ENCODE measurements around the gene GSTM1.

The GSTM1 gene

DNA sequence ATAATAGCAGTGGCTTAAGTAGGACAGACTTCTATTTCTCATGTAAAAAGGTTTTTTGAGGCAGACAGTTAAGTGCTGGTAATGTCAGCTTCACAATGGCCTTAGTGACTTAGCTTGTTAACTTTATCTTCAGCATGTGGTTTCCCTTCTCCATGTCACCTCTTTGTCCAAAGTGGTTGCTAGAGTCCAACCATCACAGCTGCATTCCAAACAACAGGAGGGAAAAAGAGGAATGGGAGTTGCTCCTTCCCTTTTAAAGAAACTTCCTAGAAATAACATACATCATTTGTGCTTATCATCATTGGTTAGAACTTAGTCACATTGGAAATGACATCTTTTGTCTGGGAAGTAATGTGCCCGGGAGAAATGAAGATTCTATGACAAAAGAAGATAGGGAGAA, 34.4 kb downstream of the GSTM1 start:
- Histone ChIP-seq H3K4me1 (ENCODE audit: insufficient read depth, low read length, poor library complexity, severe bottlenecking) (peaks cover 6% of the 10 kb centered on the region), H3K9me2 (replicated peaks; ENCODE audit: low read depth, low read length) (no peaks in the 10 kb centered on the region), H3K9me3 (ENCODE audit: insufficient read depth, low read depth, low read length) (no peaks in the 10 kb centered on the region), H3K27me3 (ENCODE audit: insufficient read depth, low read length, poor library complexity, severe bottlenecking) (no peaks in the 10 kb centered on the region), H4K20me1 (ENCODE audit: insufficient read depth, low read length, poor library complexity, severe bottlenecking) (no peaks in the 10 kb centered on the region), H3K79me2 (ENCODE audit: insufficient read depth, low read length) (no peaks in the 10 kb centered on the region), H3K4me3 (ENCODE audit: low read length, poor library complexity, severe bottlenecking) (no peak overlapping the region), H3F3A (ENCODE audit: low read depth) (no peaks in the 10 kb centered on the region), H3K9ac (ENCODE audit: low read depth, low read length, poor library complexity, severe bottlenecking) (no peak overlapping the region), H3K36me3 (ENCODE audit: insufficient read depth, low read length) (no peaks in the 10 kb centered on the region), H3K4me2 (ENCODE audit: low read depth, low read length, poor library complexity, severe bottlenecking) (no peak overlapping the region), H2AFZ (ENCODE audit: low read length) (no peak overlapping the region)
- TF ChIP-seq, protein P1, sequence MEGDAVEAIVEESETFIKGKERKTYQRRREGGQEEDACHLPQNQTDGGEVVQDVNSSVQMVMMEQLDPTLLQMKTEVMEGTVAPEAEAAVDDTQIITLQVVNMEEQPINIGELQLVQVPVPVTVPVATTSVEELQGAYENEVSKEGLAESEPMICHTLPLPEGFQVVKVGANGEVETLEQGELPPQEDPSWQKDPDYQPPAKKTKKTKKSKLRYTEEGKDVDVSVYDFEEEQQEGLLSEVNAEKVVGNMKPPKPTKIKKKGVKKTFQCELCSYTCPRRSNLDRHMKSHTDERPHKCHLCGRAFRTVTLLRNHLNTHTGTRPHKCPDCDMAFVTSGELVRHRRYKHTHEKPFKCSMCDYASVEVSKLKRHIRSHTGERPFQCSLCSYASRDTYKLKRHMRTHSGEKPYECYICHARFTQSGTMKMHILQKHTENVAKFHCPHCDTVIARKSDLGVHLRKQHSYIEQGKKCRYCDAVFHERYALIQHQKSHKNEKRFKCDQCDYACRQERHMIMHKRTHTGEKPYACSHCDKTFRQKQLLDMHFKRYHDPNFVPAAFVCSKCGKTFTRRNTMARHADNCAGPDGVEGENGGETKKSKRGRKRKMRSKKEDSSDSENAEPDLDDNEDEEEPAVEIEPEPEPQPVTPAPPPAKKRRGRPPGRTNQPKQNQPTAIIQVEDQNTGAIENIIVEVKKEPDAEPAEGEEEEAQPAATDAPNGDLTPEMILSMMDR (conservative IDR thresholded peaks at IDR 0.05; ENCODE audit: low read length), result no peak
- no peak for TF ChIP-seq EZH2phosphoT487 (IDR thresholded peaks at IDR 0.05; ENCODE audit: borderline replicate concordance)

DNA sequence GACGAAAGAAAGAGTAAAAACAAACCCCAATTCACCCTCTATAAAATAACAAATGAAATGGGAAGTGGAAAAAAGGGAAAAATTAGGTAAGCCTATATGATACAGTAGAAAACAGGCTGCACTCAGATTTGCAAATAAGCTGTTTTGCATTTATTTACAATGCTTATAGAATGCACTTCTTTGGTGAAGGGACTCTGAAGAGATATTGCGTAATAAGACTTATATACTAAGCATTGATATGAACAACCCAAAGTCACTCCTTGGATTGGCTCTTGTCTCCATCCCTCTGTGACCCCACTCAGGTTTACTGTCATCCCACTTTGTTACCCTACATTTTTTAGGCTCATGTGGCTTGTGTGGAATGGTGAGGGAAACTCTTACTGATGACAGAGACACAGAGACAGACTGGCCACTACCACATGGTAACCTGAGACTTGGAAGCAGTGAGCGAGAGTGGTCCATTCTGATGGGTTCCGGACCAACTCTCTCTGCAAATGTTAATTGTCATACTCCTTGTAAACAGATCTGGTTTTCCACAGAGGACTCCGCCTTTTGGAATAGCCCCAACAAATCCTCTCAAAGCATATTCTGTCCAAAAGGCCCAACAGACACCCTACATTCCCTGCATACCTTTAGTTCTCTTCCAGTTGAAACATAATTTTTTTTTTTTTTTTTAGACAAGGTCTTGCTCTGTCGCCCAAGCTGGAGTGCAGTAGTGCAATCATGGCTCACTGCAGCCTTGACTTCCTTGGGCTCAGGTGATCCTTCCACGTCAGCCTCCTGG, 35.5 kb downstream of the GSTM1 start:
- no peaks in the 10 kb centered on the region for H3K9me2 ChIP-seq (replicated peaks; ENCODE audit: low read depth, low read length)
- no peaks in the 10 kb centered on the region for H3F3A ChIP-seq (ENCODE audit: low read depth)
- H3K36me3 ChIP-seq (ENCODE audit: insufficient read depth, low read length), result no peaks in the 10 kb centered on the region
- H2AFZ ChIP-seq (ENCODE audit: low read length), result no peak overlapping the region
- no peak overlapping the region for H3K9ac ChIP-seq (ENCODE audit: low read depth, low read length, poor library complexity, severe bottlenecking)
- H3K4me1 ChIP-seq (ENCODE audit: insufficient read depth, low read length, poor library complexity, severe bottlenecking), result peaks cover 6% of the 10 kb centered on the region
- H3K4me2 ChIP-seq (ENCODE audit: low read depth, low read length, poor library complexity, severe bottlenecking), result no peak overlapping the region
- TF ChIP-seq, protein P1 (conservative IDR thresholded peaks at IDR 0.05; ENCODE audit: low read length), result no peak
- TF ChIP-seq EZH2phosphoT487 (IDR thresholded peaks at IDR 0.05; ENCODE audit: borderline replicate concordance), result no peak
- H3K9me3 ChIP-seq (ENCODE audit: insufficient read depth, low read depth, low read length), result no peaks in the 10 kb centered on the region
- H3K79me2 ChIP-seq (ENCODE audit: insufficient read depth, low read length), result no peaks in the 10 kb centered on the region
- H4K20me1 ChIP-seq (ENCODE audit: insufficient read depth, low read length, poor library complexity, severe bottlenecking), result no peaks in the 10 kb centered on the region
- H3K4me3 ChIP-seq (ENCODE audit: low read length, poor library complexity, severe bottlenecking), result no peak overlapping the region
- no peaks in the 10 kb centered on the region for H3K27me3 ChIP-seq (ENCODE audit: insufficient read depth, low read length, poor library complexity, severe bottlenecking)

DNA sequence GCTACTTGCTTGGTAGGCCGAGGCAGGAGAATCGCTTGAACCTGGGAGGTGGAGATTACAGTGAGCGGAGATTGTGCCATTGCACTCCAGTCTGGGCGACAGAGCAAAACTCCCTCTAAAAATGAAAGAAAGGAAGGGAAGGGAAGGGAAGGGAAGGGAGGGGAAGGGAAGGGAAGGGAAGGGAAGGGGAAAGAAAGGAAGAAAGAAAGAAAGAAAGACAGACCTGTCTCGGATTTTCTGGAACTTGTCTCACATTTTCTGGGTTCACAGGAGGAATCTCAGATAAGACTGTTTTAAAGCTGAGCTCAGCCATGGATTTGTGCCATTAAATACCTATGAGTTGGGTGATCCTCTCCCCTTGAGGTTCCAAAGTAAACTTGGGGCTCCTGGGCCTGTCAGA, 37.3 kb downstream of the GSTM1 start:
- H3F3A ChIP-seq (ENCODE audit: low read depth), result no peaks in the 10 kb centered on the region
- H3K9me3 ChIP-seq (ENCODE audit: insufficient read depth, low read depth, low read length), result no peaks in the 10 kb centered on the region
- H3K27me3 ChIP-seq (ENCODE audit: insufficient read depth, low read length, poor library complexity, severe bottlenecking), result no peaks in the 10 kb centered on the region
- H3K9ac ChIP-seq (ENCODE audit: low read depth, low read length, poor library complexity, severe bottlenecking), result no peak overlapping the region
- no peak overlapping the region for H3K4me2 ChIP-seq (ENCODE audit: low read depth, low read length, poor library complexity, severe bottlenecking)
- no peaks in the 10 kb centered on the region for H4K20me1 ChIP-seq (ENCODE audit: insufficient read depth, low read length, poor library complexity, severe bottlenecking)
- H3K4me1 ChIP-seq (ENCODE audit: insufficient read depth, low read length, poor library complexity, severe bottlenecking), result no peaks in the 10 kb centered on the region
- TF ChIP-seq, protein P1 (conservative IDR thresholded peaks at IDR 0.05; ENCODE audit: low read length), result no peak
- TF ChIP-seq EZH2phosphoT487 (IDR thresholded peaks at IDR 0.05; ENCODE audit: borderline replicate concordance), result no peak
- no peaks in the 10 kb centered on the region for H3K9me2 ChIP-seq (replicated peaks; ENCODE audit: low read depth, low read length)
- no peak overlapping the region for H2AFZ ChIP-seq (ENCODE audit: low read length)
- no peaks in the 10 kb centered on the region for H3K36me3 ChIP-seq (ENCODE audit: insufficient read depth, low read length)
- H3K79me2 ChIP-seq (ENCODE audit: insufficient read depth, low read length), result no peaks in the 10 kb centered on the region
- H3K4me3 ChIP-seq (ENCODE audit: low read length, poor library complexity, severe bottlenecking), result no peak overlapping the region
